Measurements from ENCODE around the gene STK39. TPM values are rescaled to one million over a fixed set of nuclear protein-coding genes. Genes with fewer than 3 reads are reported as not detected.

The STK39 gene
- total RNA-seq, 1 donor from 2014 or later = 26.9 TPM

DNA sequence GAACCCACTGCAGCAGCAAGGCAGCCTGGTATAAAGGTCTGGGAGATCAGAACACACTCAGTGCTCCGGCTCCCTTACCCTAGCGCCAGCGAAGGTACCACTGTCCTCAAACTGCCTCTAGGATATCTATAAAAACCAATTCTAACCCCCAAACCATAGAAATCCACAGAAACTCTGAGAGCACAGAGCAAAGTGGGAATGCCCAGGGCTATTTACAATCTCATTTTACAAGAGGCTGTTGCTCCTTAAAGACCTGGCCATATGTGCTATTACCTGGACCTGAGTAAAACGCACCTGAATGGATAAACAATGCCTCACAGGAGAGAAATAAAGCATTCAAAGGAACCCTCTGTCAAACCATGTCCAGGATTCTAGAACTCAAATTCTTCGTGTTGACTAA is 4.3 kb downstream of the STK39 start:
- H3K36me3 Mint-ChIP-seq (ENCODE audit: unreplicated experiment) = no peaks in the 10 kb centered on the region
- H3K27ac Mint-ChIP-seq (ENCODE audit: unreplicated experiment) = no peak overlapping the region
- TF ChIP-seq, protein P1, sequence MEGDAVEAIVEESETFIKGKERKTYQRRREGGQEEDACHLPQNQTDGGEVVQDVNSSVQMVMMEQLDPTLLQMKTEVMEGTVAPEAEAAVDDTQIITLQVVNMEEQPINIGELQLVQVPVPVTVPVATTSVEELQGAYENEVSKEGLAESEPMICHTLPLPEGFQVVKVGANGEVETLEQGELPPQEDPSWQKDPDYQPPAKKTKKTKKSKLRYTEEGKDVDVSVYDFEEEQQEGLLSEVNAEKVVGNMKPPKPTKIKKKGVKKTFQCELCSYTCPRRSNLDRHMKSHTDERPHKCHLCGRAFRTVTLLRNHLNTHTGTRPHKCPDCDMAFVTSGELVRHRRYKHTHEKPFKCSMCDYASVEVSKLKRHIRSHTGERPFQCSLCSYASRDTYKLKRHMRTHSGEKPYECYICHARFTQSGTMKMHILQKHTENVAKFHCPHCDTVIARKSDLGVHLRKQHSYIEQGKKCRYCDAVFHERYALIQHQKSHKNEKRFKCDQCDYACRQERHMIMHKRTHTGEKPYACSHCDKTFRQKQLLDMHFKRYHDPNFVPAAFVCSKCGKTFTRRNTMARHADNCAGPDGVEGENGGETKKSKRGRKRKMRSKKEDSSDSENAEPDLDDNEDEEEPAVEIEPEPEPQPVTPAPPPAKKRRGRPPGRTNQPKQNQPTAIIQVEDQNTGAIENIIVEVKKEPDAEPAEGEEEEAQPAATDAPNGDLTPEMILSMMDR (IDR thresholded peaks at IDR 0.05) = no peak
- peaks cover 41% of the 10 kb centered on the region for H3K4me1 Mint-ChIP-seq (ENCODE audit: unreplicated experiment)
- H3K27me3 Mint-ChIP-seq (ENCODE audit: unreplicated experiment) = no peaks in the 10 kb centered on the region
- H3K9me3 Mint-ChIP-seq (ENCODE audit: unreplicated experiment) = no peaks in the 10 kb centered on the region
- DNase-seq (ENCODE audit: extremely low spot score, unreplicated experiment) = no peak
- H3K4me3 Mint-ChIP-seq (ENCODE audit: unreplicated experiment) = no peak overlapping the region

DNA sequence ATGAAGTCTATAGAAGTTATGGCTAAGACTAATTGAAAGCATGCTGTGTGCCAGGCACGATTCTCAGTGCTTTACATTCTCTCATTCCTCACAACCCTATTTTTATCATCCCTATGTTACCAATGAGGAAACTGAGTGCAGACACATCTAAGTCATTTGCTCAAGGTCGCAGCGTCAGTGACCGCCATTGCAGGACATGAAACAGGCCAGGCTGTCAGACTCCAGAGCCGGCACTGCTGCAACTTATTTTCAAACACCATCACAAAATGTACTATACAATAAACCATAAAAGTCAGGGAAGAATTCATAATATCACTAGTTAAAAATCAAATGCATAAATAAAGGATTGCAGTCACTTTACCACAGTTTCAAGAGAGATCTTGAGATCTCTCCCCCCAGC is 5.6 kb downstream of the STK39 start:
- TF ChIP-seq, protein P1 (IDR thresholded peaks at IDR 0.05) = no peak
- Mint-ChIP-seq H3K4me3 (ENCODE audit: unreplicated experiment) (no peak overlapping the region), H3K36me3 (ENCODE audit: unreplicated experiment) (no peaks in the 10 kb centered on the region), H3K9me3 (ENCODE audit: unreplicated experiment) (no peaks in the 10 kb centered on the region), H3K27me3 (ENCODE audit: unreplicated experiment) (no peaks in the 10 kb centered on the region), H3K4me1 (ENCODE audit: unreplicated experiment) (peaks cover 43% of the 10 kb centered on the region), H3K27ac (ENCODE audit: unreplicated experiment) (no peak overlapping the region)
- DNase-seq (ENCODE audit: extremely low spot score, unreplicated experiment) = no peak

DNA sequence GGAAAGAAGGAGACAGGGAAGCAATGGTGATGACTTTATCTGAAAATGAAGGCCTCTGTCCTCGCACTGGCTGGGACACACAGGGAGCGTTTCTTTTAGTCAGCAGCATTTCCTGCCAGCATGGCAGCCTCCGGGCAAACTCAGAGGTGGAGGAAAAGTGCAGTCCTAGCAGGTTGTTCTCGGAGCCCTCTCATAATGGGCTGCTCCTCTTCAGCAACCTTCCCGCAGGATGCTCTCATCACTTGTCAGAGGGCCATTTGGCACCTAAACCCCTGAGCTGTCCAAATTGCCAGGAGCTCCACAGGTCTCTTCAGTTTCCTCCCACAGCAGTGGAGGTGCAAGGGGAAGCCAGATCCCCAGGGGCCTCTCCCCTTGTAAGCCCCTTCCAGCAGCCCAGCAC is 6.2 kb downstream of the STK39 start:
- Mint-ChIP-seq H3K9me3 (ENCODE audit: unreplicated experiment) (no peaks in the 10 kb centered on the region), H3K4me3 (ENCODE audit: unreplicated experiment) (no peak overlapping the region), H3K27me3 (ENCODE audit: unreplicated experiment) (no peaks in the 10 kb centered on the region), H3K4me1 (ENCODE audit: unreplicated experiment) (peaks cover 42% of the 10 kb centered on the region), H3K36me3 (ENCODE audit: unreplicated experiment) (no peaks in the 10 kb centered on the region), H3K27ac (ENCODE audit: unreplicated experiment) (no peak overlapping the region)
- TF ChIP-seq, protein P1 (IDR thresholded peaks at IDR 0.05) = no peak
- no peak for DNase-seq (ENCODE audit: extremely low spot score, unreplicated experiment)

DNA sequence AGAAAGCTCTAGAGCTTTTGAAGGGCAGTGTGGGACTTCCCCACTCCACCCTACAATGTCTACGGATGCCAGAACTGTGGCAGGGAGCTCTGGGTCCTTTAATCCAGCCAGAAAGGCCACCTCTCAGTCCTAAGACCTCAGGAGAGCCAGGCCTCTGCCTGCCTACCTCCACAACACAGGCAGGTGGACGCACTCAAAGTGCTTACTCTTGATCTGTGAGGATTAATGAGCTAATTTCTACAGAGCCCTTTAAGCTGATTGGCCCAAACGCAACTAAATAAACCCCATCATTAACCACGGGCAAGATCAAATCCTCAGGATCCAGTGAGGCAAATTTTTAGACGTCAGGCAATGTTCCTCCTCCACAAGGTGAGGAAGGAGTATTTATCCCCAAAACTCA is 8.1 kb downstream of the STK39 start:
- no peak for DNase-seq (ENCODE audit: extremely low spot score, unreplicated experiment)
- Mint-ChIP-seq H3K4me1 (ENCODE audit: unreplicated experiment) (peaks cover 32% of the 10 kb centered on the region), H3K9me3 (ENCODE audit: unreplicated experiment) (no peaks in the 10 kb centered on the region), H3K36me3 (ENCODE audit: unreplicated experiment) (no peaks in the 10 kb centered on the region), H3K27ac (ENCODE audit: unreplicated experiment) (no peak overlapping the region), H3K4me3 (ENCODE audit: unreplicated experiment) (no peak overlapping the region), H3K27me3 (ENCODE audit: unreplicated experiment) (no peaks in the 10 kb centered on the region)
- TF ChIP-seq, protein P1 (IDR thresholded peaks at IDR 0.05) = no peak

DNA sequence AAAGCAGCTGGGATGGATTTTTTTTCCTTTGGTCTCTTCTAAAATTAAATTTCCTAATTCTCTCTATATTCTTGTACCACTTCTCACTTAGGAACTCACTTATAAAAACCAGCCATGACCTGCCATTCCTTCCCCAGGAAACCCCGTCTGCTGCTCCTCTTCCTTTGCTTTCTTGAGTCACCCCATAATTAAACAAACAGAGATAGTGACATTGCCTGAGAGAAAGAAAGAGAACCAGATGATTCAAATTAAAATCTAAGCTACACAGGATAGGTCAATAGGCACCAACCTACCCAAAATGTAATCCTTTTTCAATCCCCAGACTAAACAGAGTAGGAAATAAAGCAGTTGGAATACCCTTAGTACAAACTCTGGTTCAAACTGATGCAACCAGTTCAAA is 9.7 kb downstream of the STK39 start:
- Mint-ChIP-seq H3K4me3 (ENCODE audit: unreplicated experiment) (no peak overlapping the region), H3K36me3 (ENCODE audit: unreplicated experiment) (no peaks in the 10 kb centered on the region), H3K9me3 (ENCODE audit: unreplicated experiment) (no peaks in the 10 kb centered on the region), H3K27me3 (ENCODE audit: unreplicated experiment) (no peaks in the 10 kb centered on the region), H3K4me1 (ENCODE audit: unreplicated experiment) (peaks cover 33% of the 10 kb centered on the region), H3K27ac (ENCODE audit: unreplicated experiment) (peak overlapping the region; percentile 33)
- DNase-seq (ENCODE audit: extremely low spot score, unreplicated experiment) = no peak
- TF ChIP-seq, protein P1 (IDR thresholded peaks at IDR 0.05) = no peak
